Hematopoietic multipotent progenitor cell (in vitro differentiated cells): ENCODE results near the gene HECTD3. TPM values are rescaled to one million over a fixed set of nuclear protein-coding genes. Genes with fewer than 3 reads are reported as not detected.

ENCODE experiments used
- DNase-seq, 3 donors: peaks; one replicate each; pipeline ENCODE4 v3.0.0-alpha.2; 2011 to 2015; ENCODE audit warnings: low read depth in 2 of 3, low spot score in 2 of 3
- total RNA-seq: library from RNA; depleted of rRNA; stranded (reverse); fragments of >200 nt; gene quantifications from one replicate; pipeline ENCODE4 v1.2.3, GENCODE V29; 2012

HECTD3 gene
- total RNA-seq, result 27.2 TPM

DNA sequence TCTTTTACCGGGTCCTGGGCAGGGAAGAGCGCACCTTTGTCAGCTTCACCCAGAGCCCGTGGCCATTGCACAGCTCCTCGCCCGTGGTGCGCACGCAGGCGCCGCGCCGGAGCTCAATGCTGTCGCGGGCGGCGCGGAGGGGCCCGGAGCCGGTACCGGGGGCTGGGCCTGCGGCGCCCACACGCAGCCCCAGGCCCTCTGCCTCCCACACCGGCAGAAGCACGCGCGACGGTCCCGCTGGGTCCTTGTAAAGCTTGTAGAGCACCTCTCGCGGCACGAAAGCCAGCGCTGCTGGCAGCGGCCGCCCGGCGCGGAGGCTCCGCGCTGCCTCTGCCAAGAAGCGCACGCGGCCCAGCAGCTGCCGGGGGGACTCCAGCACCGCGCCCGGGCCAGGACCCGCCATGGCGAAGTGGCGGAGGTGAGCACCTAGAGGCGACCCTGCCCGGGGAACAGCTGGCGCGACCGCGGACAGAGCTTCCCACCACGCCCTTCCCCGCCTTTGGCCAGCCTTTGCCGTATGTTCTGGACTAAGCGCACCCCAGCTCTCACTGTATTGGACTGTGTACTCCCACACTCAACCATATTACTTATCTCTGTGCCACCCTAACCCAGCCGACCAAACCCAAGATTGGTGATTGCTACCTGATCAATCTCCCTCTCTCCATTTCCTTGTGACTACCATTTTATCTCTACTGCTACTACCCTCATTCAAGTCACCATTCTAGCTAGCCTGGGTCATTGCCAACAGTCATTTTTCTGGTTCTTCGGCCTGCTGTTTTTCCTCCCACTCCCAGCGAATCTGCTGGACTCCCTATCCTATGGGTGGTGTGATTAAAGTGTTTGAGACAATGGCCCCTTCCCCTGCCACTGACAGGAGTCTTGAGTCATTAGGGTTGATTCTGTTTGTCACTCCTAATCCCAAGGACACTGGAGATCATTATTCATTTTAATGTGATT lies at the start of gene HECTD3:
HECTD3 (minus strand) TSS at position 470 of the 957 bp plus-strand sequence; CDS start at position 403, 67 bp downstream.
- peak in 2 of 3 donors; percentile 68 to 78 for DNase-seq

DNA sequence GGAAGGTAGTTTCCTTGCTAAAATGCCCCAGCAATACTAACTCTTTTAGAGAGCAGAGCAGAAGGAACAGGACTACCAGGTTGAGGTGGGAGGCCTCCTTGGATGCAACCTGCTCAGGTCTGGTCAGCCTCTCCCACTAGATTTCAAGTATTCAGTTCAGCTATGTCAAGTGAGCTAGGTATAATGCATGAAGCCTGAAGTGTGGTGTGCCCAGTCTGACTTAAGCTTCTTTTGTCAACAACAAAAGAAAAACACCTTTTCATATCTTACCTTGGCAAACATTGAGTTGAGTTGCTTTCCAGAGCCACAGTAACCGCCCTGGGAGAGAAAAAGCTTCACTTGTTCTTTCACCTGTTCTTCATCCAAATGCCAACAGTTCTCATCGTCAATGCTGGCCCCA lies 48.7 kb upstream of the HECTD3 start:
- no peak for DNase-seq

DNA sequence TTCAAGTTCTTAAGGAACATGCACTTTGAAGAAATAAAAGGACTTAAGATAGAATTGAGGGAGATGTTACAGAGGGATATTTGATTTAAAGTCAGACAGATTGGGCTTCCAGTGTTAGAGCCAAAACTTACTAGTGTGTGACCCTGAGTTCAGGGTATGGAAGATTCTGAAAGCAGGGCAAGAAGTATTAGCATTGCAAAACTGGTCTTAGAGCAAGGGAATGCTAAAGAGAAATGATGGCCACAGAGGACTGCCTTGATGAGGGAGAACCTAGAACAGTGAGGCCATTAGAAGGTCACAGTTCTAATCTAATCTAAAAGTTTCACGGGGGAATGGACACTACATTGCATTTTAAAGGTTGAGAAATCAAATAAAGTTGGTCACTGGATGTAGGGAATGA lies 46.4 kb upstream of the HECTD3 start:
- DNase-seq, result no peak

DNA sequence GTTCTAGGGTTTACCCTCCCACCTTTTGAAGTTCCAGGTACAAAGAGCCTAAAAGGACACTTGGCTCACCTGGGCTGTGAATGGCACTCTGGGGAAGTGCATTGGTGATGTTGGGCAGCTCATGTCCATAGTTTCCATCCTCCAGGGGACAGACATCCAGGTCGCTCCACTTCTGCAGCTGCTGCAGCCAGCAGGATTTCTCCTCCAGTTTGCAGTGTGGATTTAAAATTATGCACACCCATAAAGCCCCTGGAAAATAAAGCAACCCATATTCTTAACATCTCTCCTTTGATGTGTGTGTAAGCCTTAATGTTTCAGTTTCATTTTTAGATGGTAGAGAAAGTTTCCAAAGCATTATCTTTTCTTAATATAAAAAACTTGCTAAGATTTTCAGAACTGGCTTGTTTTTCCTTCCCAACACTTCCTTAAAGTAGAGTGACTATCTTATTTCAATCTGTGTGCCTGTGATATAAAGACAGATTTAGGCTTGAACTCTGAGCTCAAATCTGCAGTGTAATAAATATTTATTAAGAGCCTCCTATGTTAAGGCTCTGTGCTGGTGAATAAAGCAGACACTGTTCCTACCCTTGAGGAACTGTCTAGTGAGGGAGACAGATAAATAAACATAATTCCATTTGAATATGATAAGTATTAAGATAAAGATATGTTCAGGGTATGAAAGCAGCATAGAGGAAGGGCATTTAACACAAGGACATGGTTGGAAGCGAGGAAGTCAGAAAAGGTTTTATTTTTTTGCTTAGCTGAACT lies 40.1 kb upstream of the HECTD3 start:
- no peak for DNase-seq

DNA sequence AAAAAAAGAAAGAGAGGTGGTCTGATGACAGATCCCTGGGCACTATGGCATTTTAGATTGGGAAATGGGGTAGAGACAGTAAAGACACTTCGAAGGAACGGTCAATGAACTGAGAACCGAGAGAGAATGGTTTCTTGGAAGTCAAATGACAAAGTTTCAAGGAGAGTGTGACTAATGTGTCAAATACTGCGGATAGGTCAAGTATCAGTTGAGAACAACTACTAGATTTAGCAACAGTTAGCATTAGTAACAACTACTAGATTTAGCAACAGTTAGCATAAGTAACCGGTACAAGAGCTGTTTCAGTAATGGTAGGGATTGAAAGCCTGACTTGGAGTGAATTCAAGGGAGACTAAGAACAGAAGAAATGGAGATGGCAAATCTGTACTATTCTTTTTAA lies 35.9 kb upstream of the HECTD3 start:
- DNase-seq, result no peak

DNA sequence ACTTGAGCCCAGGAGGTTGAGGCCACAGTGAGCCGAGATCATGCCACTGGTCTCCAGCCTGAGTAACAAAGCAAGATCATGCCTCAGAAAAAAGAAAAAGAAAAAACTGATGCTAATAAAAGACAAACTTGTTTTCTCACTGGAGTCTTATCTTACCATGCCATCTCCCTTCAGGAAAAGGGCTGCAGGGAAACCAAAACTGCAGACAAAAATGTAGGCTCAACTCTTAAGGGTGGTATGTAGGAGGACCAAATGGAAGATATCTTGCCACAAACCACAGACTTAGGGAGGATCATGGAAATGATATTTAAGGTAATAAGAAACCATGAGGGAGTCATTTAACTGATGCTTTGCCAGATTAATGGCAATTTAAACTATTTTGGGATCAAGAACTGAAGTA lies 33.8 kb upstream of the HECTD3 start:
- no peak for DNase-seq

DNA sequence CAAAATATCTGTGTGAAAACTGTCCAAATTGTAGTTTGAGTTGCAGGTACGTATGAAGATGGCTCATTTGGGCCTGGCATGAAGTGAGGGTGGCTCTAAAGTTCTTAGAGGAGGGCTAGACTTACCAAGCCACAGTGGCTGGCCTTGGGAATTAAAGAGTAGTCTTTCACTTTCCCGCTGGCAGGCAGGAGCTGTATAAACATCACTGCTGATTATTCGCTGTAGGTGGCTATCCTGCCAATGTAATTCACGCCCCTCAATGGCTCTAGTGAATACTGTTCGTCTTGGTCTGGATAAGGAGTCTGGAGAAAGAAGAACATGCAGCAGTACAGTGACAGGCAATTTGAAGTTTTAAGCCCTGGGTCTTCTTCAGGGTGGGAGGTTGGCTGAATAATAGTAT lies 32.0 kb upstream of the HECTD3 start:
- no peak for DNase-seq

DNA sequence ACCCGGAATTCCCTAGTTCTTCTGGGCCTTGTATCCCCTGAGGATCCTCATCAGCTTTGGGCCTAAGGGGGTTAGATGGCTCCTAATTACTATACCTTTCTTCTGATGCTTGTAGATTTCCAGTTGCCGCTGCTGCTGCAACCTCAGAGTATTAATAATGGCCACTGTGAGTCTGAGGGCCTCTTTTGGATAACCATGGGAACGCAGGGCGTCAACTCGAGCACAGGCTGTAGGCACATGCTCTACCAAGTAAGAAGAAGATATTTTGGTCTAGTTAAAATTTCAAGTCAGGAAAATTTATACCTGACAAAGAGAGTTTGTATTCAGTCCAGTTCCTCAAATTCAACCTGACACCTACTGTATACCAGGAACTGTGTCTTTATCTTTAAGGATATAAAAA lies 29.2 kb upstream of the HECTD3 start:
- DNase-seq, result no peak

DNA sequence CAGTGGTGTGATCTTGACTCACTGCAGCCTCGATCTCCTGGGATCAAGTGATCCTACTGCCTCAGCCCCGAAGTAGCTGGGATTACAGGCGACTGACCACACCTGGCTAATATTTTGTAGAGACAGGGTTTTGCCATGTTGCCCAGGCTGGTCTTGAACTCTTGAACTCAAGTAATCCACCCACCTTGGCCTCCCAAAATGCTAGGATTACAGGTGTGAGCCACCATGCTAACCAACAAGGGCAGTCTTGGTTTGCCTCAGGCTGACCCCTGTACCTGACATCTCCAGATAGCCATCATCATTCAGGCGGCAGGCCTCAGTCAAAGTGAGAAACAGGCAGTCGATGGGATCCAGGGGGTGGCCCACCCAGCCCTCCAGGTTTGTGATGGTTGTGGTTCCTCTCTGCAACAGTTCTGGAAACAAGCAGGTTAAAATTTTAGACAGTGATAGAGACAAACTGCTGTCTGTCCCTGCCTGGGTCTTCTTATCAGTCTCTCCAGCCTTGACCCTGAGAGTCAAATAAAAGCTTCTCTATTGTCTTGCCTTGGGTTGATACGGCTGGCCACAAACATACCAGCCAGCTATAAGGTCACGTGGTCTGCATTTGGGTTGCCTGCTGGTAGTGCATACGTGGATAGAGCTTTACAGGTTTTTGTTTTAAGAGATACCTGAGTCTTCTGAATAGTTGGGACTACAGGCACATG lies 27.7 kb upstream of the HECTD3 start:
- DNase-seq, result peak in 1 of 3 donors; percentile 26

DNA sequence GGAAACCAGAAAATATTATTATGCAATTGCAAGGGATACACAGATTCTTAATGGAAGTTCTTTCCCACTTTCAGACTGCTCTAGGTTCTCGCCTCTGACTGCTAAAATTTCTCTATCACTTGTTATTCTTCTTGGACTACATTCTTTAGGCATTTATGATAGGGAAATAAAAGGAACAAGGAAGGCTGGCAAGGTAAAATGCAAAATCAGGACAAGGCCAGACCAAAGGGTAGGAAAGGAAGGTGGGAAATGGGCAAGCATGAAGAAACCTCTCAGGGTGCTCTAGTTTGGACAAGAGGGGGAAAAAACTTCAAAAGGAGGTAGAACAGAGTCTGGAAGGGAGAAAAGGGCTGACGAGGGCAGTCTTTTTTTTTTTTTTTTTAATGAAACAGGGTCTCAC lies 27.1 kb upstream of the HECTD3 start:
- no peak for DNase-seq

DNA sequence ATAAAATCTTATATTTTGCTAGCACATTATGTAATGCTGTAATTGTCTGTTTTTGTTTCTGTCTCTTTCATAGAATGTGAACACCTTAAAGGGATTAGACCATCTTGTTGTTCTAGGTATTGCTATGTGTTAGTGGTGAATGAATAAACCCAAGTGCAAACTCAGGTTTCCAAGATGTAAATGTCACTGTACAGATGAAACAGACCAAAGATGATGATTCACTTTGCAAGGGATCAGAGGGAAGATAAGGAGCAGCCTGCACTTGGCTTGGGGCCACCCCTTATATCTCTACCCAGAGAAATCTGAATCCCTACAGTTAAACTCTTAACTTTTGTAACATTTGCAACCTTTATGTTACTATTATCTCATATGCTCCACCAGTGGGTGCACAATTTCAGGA lies 26.3 kb upstream of the HECTD3 start:
- no peak for DNase-seq

DNA sequence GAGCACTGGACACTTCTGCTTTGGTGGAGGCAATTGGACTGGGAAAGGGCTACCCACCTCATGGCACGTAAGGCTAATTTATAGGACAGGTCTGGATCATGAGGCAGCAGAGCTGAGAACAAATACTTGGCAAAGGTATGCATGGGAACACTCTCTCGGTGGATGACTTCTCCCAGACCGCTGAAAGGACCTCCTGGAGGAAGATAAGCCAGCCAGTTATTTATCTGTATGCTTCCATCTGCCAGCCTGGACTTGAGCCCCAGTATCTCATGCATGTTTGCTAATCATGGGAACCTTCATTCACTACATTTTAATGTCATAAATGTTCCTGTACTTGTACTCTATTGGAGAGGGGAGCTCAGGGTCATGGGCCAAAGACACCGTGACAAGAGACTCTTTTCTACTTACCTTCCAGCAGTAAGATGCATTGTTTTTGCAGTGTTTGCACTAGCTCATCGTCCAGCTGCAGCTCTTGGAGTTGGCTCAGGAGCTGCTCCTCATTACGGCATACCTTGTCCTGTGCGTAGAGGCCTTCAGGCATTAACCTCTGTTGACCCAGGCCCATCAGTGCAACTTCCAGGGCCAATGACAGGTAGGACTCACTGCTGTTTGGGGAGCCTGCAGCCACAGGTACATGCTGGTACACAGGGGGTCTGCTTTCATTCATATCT lies 24.6 kb upstream of the HECTD3 start:
- no peak for DNase-seq

DNA sequence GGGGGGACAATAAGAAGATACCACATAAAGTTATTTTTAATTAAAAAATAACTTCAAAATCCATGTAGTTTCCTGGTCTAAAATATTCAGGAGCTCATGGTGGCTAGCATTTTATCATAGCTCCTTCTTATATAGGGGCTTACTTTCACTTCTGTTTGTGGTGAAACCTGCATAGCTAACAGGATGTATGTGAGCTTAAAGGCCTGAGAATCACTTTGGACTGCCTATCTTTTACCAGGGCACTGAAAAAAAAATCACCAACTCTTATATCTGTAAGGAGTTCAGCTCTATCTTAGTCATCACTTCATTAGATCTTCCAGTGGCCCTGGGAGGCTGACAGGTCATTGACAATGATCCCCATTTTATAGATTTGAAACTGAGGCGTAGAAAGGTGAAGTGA lies 22.2 kb upstream of the HECTD3 start:
- peak in 1 of 3 donors; percentile 61 for DNase-seq

DNA sequence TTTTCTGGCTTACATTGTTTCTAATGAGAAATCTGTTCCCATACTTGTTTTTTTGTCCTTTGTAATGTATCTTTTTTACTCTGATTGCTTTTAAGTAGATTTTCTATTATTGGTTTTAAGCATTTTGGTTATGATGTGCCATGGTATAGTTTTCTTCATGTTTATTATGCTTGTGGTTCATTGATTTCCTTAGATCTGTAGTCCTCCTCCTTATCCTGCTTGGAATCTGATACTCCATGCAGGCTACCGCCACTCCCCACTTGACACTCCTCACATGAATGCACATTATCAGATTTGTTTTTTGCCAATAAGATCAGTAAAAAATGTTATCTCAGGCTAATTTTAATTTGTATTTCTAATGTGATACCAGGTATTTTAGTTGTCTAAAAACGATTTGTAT lies 21.7 kb upstream of the HECTD3 start:
- DNase-seq, result no peak

DNA sequence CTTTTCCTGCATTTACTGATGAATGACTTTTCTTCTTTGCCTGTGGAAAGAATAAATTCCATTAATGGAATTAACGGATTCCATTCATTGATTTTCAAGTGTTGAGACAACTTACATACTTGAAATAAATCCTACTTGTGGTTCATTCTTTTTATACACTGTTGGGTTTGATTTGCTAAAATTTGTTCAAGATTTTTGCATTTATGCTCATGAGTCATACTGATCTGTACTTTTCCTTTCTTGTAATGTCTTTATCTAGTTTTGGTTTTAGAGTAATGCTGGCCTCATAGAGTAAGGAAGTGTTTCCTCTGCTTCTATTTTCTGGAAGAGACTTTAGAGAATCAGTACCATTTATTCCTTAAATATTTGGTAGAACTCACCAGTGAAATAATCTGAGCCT lies 15.3 kb upstream of the HECTD3 start:
- no peak for DNase-seq

DNA sequence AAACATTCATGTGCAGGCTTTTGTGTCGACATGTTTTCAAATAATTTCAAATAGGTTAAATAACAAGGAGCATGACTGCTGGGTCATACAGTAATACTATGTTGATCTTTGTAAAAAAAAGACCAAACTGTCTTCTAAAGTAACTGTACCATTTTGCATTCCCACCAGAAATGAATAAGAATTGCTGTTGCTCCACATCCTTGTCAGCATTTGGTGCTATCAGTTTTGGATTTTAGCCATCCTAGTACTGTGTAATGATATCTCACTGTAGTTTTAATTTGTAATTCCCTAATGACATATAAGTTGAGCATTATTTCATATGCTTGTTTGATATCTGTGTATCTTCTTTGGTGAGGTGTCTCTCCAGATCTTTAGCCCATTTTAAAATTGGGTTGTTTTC lies 12.5 kb upstream of the HECTD3 start:
- DNase-seq, result no peak

DNA sequence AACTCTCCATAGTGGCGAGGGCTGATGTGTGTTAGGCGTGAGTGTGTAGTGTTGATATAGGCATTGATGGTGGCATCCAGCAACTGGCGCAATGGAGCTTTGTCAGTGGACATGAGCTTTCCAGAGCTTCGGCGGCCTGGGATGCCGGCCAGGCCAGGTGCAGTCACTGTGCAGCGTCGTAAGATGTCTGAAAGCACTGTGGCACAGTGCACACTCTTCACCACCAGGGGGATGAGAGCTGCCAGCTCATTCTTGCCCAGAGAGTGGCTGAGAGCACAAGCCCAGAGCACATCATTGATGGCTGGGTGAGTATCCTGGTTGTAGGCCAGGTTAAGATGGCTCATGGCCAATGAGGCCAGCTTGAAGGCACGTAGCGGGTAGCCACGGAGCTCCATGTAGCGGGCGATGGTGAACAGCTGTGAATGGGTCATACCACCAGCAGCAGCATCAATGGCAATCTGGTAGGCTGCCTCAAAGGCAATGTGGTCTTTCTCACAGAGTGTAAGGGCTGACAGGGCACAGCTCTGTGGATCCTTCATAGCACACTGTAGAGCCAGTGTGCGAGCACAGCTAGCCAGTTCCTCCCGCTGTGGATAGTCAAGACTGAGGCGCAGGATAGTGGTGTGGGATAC lies 7.6 kb upstream of the HECTD3 start:
- DNase-seq, result peak in 2 of 3 donors; percentile 56 to 79

DNA sequence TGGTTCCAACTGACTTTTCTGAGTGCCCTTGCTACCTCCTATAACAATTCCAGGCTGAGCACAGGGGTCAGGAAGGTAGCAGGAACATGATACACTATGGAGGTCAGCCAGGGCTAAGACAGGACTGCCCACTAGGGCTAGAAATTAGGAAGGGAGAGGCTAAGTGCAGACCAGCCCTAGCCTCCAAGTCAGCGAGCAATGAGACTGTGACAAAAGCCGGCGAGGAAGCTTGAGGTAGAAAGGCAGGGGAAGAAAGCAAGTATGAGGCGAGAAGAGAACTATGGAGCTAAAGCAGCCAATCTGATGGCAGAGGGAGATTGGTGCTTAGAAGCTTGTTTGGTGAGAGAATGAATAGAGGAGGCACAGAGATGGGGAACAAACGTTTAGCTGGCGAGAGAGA lies 5.6 kb upstream of the HECTD3 start:
- no peak for DNase-seq

DNA sequence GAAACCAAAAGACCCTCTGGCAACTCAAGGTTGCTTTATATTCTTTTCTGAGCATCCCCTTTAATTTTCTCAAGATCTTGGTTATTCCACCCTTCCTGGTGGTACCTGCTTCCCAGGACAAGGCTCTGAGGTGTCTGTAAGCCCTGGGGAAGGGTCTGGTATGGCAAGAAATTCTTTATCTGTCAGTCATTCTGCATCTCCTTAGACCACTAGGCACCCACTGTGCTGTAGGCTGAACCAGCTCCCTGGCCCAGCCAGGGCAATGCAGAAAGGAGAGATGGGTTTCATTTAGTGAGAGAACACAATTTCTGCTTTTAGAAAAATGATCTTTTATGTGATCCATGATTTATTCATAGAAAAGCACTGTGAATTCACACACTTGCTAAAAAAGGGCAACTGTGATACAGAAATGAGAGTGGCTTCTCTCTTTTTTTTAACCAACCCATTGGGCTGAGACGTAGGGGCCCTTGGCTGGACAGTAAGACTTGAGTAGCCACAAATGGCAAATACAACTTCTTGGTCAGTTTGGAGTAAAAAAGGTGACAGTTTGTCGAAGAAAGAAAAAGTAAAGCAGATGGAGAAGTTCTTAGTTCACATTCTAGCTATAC lies 5.1 kb upstream of the HECTD3 start:
- DNase-seq, result no peak

DNA sequence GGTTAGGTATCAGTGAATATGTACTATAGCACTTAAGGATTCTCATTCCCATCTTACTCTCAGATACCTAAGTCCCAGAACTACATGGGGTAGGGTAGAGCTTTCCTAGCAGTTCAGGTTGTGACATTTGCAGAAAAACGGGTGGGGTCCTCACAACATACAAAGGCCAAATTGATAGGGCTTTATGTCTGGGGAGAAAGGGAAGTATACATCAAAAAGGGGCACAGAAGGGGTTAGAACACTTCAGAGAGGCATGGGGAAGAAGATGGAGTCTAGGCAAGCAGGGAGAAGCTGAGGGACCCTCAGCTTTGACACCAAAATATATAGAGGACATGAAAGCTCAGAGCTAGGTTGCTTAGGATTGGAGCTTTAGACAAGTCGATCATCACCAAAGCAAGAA lies 4.6 kb upstream of the HECTD3 start:
- no peak for DNase-seq
